HepG2 (cell line): Measurements from ENCODE around the gene C1orf21. TPM values are rescaled to one million over a fixed set of nuclear protein-coding genes. Genes with fewer than 3 reads are reported as not detected.

Experiments
- ATAC-seq: fragments of 200-7000 bp; cut with Tn5 transposase; 3 replicates; pipeline ENCODE4 v1.9.1; 2020; ENCODE audit warnings: mild to moderate bottlenecking, moderate library complexity
- BruUV-seq: library from RNA; stranded (reverse); fragments of 400-500 nt; replicated peaks from 2 replicates; lab custom pipeline; 2021; lab: Mats Ljungman, UMichigan
- CTCF ChIA-PET: fragments of 300-600 bp; formaldehyde crosslinking; extraction: SDS; loops from one replicate; lab custom pipeline; 2021; ENCODE audit warnings: low total read pairs, inconsistent platforms, low intra/inter-chr PET ratio; lab: Yijun Ruan, JAX
- POLR2A ChIA-PET: fragments of 350-600 bp; sonication (Branson Sonifier 250); formaldehyde crosslinking; loops from one replicate; lab custom pipeline; 2020; ENCODE audit warnings: antibody characterized with exemption, inconsistent platforms; lab: Yijun Ruan, JAX
- DNase-seq: peaks from one replicate; pipeline ENCODE4 v3.0.0-alpha.2; 2015; ENCODE audit warnings: low spot score
- FAIRE-seq: peaks from 3 replicates; lab custom pipeline; 2011; peaks lifted over from hg19 to GRCh38; lab: Jason Lieb, UNC
- H2AFZ ChIP-seq: one replicate; pipeline ENCODE4 v1.6.1; 2011; ENCODE audit warnings: low read length, inconsistent platforms
- H3K27ac ChIP-seq: fragments of 300-600 bp; 3 replicates; pipeline ENCODE4 v1.8.0; 2011; ENCODE audit warnings: mixed run types, mild to moderate bottlenecking, mixed read lengths, low read length, inconsistent platforms; ENCODE audit not compliant: insufficient read depth; ENCODE audit errors: extremely low read length
- H3K27me3 ChIP-seq, 2 experiments: fragments of 200-600 bp in 1 of 2; 2 replicates in 1 of 2; 3 replicates in 1 of 2; pipeline versions ENCODE4 v1.6.0 to v1.8.0; 2011; ENCODE audit warnings: low read length in 2 of 2, mild to moderate bottlenecking in 2 of 2, moderate library complexity in 2 of 2, inconsistent platforms in 1 of 2; ENCODE audit not compliant: insufficient read depth in 2 of 2, control insufficient read depth in 1 of 2
- H3K36me3 ChIP-seq, 2 experiments: fragments of 200-600 bp in 1 of 2; replicated peaks in 1 of 2; 2 replicates in 1 of 2; 3 replicates in 1 of 2; pipeline versions ENCODE4 v1.5.1 to v1.8.0; 2011; ENCODE audit warnings: low read length in 2 of 2, inconsistent platforms in 1 of 2; ENCODE audit not compliant: insufficient read depth in 2 of 2, control insufficient read depth in 1 of 2
- H3K4me1 ChIP-seq: 2 replicates; pipeline ENCODE4 v1.5.1; 2012; ENCODE audit warnings: low read length, inconsistent platforms; ENCODE audit not compliant: insufficient read depth
- H3K4me2 ChIP-seq: 2 replicates; pipeline ENCODE4 v1.6.0; 2011; ENCODE audit warnings: low read depth, low read length, inconsistent platforms
- H3K4me3 ChIP-seq, 3 experiments: fragments of 200-600 bp in 1 of 3; sonication (generic), shearing (Covaris generic) in 1 of 3; replicated peaks in 1 of 3; 2 replicates each; pipeline ENCODE4 v1.5.1; 2011 to 2016; ENCODE audit warnings: low read length in 3 of 3, inconsistent platforms in 2 of 3, low read depth in 2 of 3, mild to moderate bottlenecking in 2 of 3, control low read depth in 1 of 3, mixed read lengths in 1 of 3; ENCODE audit not compliant: insufficient read depth in 1 of 3
- H3K79me2 ChIP-seq: one replicate; pipeline ENCODE4 v1.6.1; 2011; ENCODE audit warnings: low read length, inconsistent platforms; ENCODE audit not compliant: insufficient read depth
- H3K9ac ChIP-seq: 2 replicates; pipeline ENCODE4 v1.6.0; 2011; ENCODE audit warnings: mild to moderate bottlenecking, low read depth, low read length, inconsistent platforms; ENCODE audit not compliant: insufficient read depth
- H3K9me3 ChIP-seq: 2 replicates; pipeline ENCODE4 v1.5.1; 2012; ENCODE audit warnings: mild to moderate bottlenecking, low read length
- H4K20me1 ChIP-seq: 2 replicates; pipeline ENCODE4 v1.6.0; 2011; ENCODE audit warnings: inconsistent platforms, mild to moderate bottlenecking, low read length, moderate library complexity; ENCODE audit not compliant: insufficient read depth
- GPBP1L1 ChIP-seq: sonication (generic); formaldehyde crosslinking; IDR thresholded peaks from 2 replicates; pipeline ENCODE4 v1.5.0; 2020; ENCODE audit warnings: mild to moderate bottlenecking, missing genetic modification reagents
- MYC ChIP-seq: sonication (generic); formaldehyde crosslinking; IDR thresholded peaks from 2 replicates; pipeline ENCODE4 v1.9.0; 2021; ENCODE audit warnings: missing genetic modification reagents, borderline replicate concordance
- THAP7 ChIP-seq: sonication (generic); formaldehyde crosslinking; IDR thresholded peaks from 2 replicates; pipeline ENCODE4 v1.8.1; 2023; ENCODE audit warnings: mild to moderate bottlenecking, missing genetic modification reagents
- TP53 ChIP-seq: sonication (generic); formaldehyde crosslinking; conservative IDR thresholded peaks from 2 replicates; pipeline ENCODE4 v1.4.0; 2020; ENCODE audit warnings: missing genetic modification reagents
- ZFP82 ChIP-seq: sonication (generic); formaldehyde crosslinking; IDR thresholded peaks from 2 replicates; pipeline ENCODE4 v1.5.1; 2020; ENCODE audit warnings: mild to moderate bottlenecking, missing genetic modification reagents, borderline replicate concordance
- ZNF251 ChIP-seq: sonication (generic); formaldehyde crosslinking; IDR thresholded peaks from 2 replicates; pipeline ENCODE4 v1.9.0; 2021; ENCODE audit warnings: mild to moderate bottlenecking, missing genetic modification reagents
- ZNF264 ChIP-seq: sonication (generic); formaldehyde crosslinking; IDR thresholded peaks from 2 replicates; pipeline ENCODE4 v1.4.0; 2020; ENCODE audit warnings: missing genetic modification reagents
- ZNF460 ChIP-seq: sonication (generic); formaldehyde crosslinking; IDR thresholded peaks from 2 replicates; pipeline ENCODE4 v1.5.1; 2020; ENCODE audit warnings: missing genetic modification reagents, mild to moderate bottlenecking, borderline replicate concordance
- ZNF747 ChIP-seq: sonication (generic); formaldehyde crosslinking; IDR thresholded peaks from 2 replicates; pipeline ENCODE4 v1.8.1; 2023; ENCODE audit warnings: missing genetic modification reagents, mild to moderate bottlenecking, borderline replicate concordance
- WGBS: methylation state at CpG from one replicate; pipeline ENCODE4 v1.1.6; 2017; ENCODE audit warnings: low lambda C conversion rate; 5-methylcytosine and 5-hydroxymethylcytosine counted together
- in situ Hi-C: cut with HindIII; loops from 2 replicates; pipeline ENCODE4 v1.10.0; 2017; ENCODE audit warnings: low pct_unique_long_range_greater_than_20kb; ENCODE audit not compliant: extremely low pct_ligation_motif_present
- intact Hi-C: fragments of 100-400 bp; cut with micrococcal nuclease; formaldehyde crosslinking; loops from one replicate; pipeline ENCODE4 v1.10.0; 2022; ENCODE audit not compliant: unreplicated experiment
- polyA plus RNA-seq, 8 experiments: library from polyadenylated mRNA; depleted of rRNA in 3 of 8; stranded (reverse) in 7 of 8; unstranded in 1 of 8; fragments of >200 nt; fragmentation: Illumina TruSeq in 4 of 8; extraction: Trizol in 4 of 8; gene quantifications; 2 replicates each; pipeline versions ENCODE4 v1.2.1 to v1.2.3, GENCODE V29; 2011 to 2016; ENCODE audit warnings: low read depth in 4 of 8, missing spikeins in 1 of 8, mixed read lengths in 1 of 8; ENCODE audit not compliant: insufficient read depth in 1 of 8
- total RNA-seq, 5 experiments: library from RNA; depleted of rRNA; stranded (reverse); fragments of >200 nt; fragmentation: Illumina TruSeq; extraction: Trizol; gene quantifications; 2 replicates each; pipeline ENCODE4 v1.2.3, GENCODE V29; 2016; ENCODE audit warnings: low read depth in 1 of 5

C1orf21 gene
- total and polyA plus RNA-seq, 2 of the 13 experiments (the other 11 are each of a cell fraction or from before 2014, with no cell fraction given): not detected

GRCh38 chr1:184518736-184519357 lies 132.0 kb downstream of the C1orf21 start:
- DNase-seq: no peak
- no peak overlapping the region for H3K9ac ChIP-seq
- in situ Hi-C loops: no loop called here
- POLR2A ChIA-PET: no interaction called here
- TF ChIP-seq ZNF747 (CRISPR knock-in tag) (no peak), TP53 (CRISPR knock-in tag) (no peak), GPBP1L1 (CRISPR knock-in tag) (no peak), MYC (CRISPR knock-in tag) (no peak), ZFP82 (no peak), ZNF264 (CRISPR knock-in tag) (no peak), ZNF460 (CRISPR knock-in tag) (no peak), ZNF251 (CRISPR knock-in tag) (no peak), THAP7 (no peak)
- TF ChIP-seq, all 625 proteins: peak for 0
- FAIRE-seq (no peak), ATAC-seq (no peak)
- CTCF ChIA-PET: no interaction called here
- no peaks in the 10 kb centered on the region for H3K4me1 ChIP-seq
- no peak overlapping the region for H2AFZ ChIP-seq
- no TSS peak for BruUV-seq
- H3K79me2 ChIP-seq: no peaks in the 10 kb centered on the region
- no peaks in the 10 kb centered on the region for H4K20me1 ChIP-seq
- WGBS: 2% methylated on average over 4 of the region's 4 CpGs
- no peaks in the 10 kb centered on the region for H3K9me3 ChIP-seq
- no peak overlapping the region for H3K4me2 ChIP-seq
- H3K27me3 ChIP-seq: no peaks in the 10 kb centered on the region; a peak in 1 of 5 replicates
- no peak overlapping the region for H3K4me3 ChIP-seq
- intact Hi-C loops: no loop called here
- H3K27ac ChIP-seq: no peak overlapping the region
- no peaks in the 10 kb centered on the region for H3K36me3 ChIP-seq
